Loucy (cell line): ENCODE results near the gene LRCH1.

ENCODE experiments used
- H2AFZ ChIP-seq: fragments of 200-600 bp; sonication (generic); 2 replicates; pipeline ENCODE4 v1.6.0; 2016; ENCODE audit warnings: antibody characterized with exemption, mild to moderate bottlenecking, low read length, moderate library complexity
- H3F3A ChIP-seq: fragments of 200-600 bp; 2 replicates; pipeline ENCODE4 v1.6.0; 2016; ENCODE audit warnings: antibody characterized with exemption, low read depth, mild to moderate bottlenecking
- H3K27me3 ChIP-seq: fragments of 200-600 bp; sonication (generic); 2 replicates; pipeline ENCODE4 v1.6.1; 2014; ENCODE audit warnings: low read length, mild to moderate bottlenecking; ENCODE audit not compliant: insufficient read depth, poor library complexity, severe bottlenecking
- H3K36me3 ChIP-seq: fragments of 200-600 bp; sonication (generic); 2 replicates; pipeline ENCODE4 v1.6.1; 2016; ENCODE audit warnings: low read length; ENCODE audit not compliant: insufficient read depth
- H3K4me1 ChIP-seq: fragments of 200-600 bp; sonication (generic); 2 replicates; pipeline ENCODE4 v1.5.1; 2014; ENCODE audit warnings: low read length, mild to moderate bottlenecking; ENCODE audit not compliant: insufficient read depth, poor library complexity, severe bottlenecking
- H3K4me2 ChIP-seq: fragments of 200-600 bp; sonication (generic); 2 replicates; pipeline ENCODE4 v1.6.0; 2014; ENCODE audit warnings: antibody characterized with exemption, low read length, low read depth, mild to moderate bottlenecking; ENCODE audit not compliant: poor library complexity, severe bottlenecking
- H3K4me3 ChIP-seq: fragments of 200-600 bp; sonication (generic); 2 replicates; pipeline ENCODE4 v1.5.1; 2014; ENCODE audit warnings: low read length, mild to moderate bottlenecking, mixed read lengths; ENCODE audit not compliant: poor library complexity, severe bottlenecking
- H3K79me2 ChIP-seq: fragments of 200-600 bp; sonication (generic); 2 replicates; pipeline ENCODE4 v1.6.1; 2014; ENCODE audit warnings: low read length; ENCODE audit not compliant: insufficient read depth
- H3K9ac ChIP-seq: fragments of 200-600 bp; sonication (generic); 2 replicates; pipeline ENCODE4 v1.6.0; 2014; ENCODE audit warnings: mild to moderate bottlenecking, low read depth, low read length, moderate library complexity; ENCODE audit not compliant: poor library complexity, severe bottlenecking
- H3K9me2 ChIP-seq: fragments of 200-600 bp; sonication (generic); replicated peaks from 2 replicates; pipeline ENCODE4 v1.6.1; 2016; ENCODE audit warnings: low read depth, low read length, mixed read lengths
- H3K9me3 ChIP-seq: fragments of 200-600 bp; sonication (generic); 2 replicates; pipeline ENCODE4 v1.6.1; 2014; ENCODE audit warnings: mild to moderate bottlenecking, antibody characterized with exemption, low read length, low read depth; ENCODE audit not compliant: insufficient read depth
- H4K20me1 ChIP-seq: fragments of 200-600 bp; sonication (generic); 2 replicates; pipeline ENCODE4 v1.6.0; 2014; ENCODE audit warnings: antibody characterized with exemption, low read length, mild to moderate bottlenecking; ENCODE audit not compliant: insufficient read depth, poor library complexity, severe bottlenecking
- CTCF ChIP-seq: fragments of 200-600 bp; sonication (generic); conservative IDR thresholded peaks from 2 replicates; pipeline ENCODE4 v1.5.1; 2014; ENCODE audit warnings: mild to moderate bottlenecking, antibody characterized with exemption, low read length
- EZH2phosphoT487 ChIP-seq: fragments of 200-600 bp; IDR thresholded peaks from 2 replicates; pipeline ENCODE4 v1.6.1; 2018; ENCODE audit warnings: antibody characterized with exemption, mild to moderate bottlenecking, moderate library complexity, borderline replicate concordance

LRCH1 gene

GRCh38 chr13:46604226-46604990, 51.4 kb downstream of the LRCH1 start:
- Histone ChIP-seq H3F3A (no peaks in the 10 kb centered on the region), H3K79me2 (peaks cover 97% of the 10 kb centered on the region), H3K4me1 (peaks cover 50% of the 10 kb centered on the region), H3K4me3 (no peak overlapping the region), H3K36me3 (no peaks in the 10 kb centered on the region), H3K9me3 (no peaks in the 10 kb centered on the region), H3K27me3 (no peaks in the 10 kb centered on the region), H3K4me2 (no peak overlapping the region), H4K20me1 (peaks cover 26% of the 10 kb centered on the region), H2AFZ (no peak overlapping the region), H3K9ac (no peak overlapping the region), H3K9me2 (no peaks in the 10 kb centered on the region)
- no peak for TF ChIP-seq EZH2phosphoT487
- TF ChIP-seq CTCF = no peak

GRCh38 chr13:46605076-46605824, 52.3 kb downstream of the LRCH1 start:
- Histone ChIP-seq H3K4me3 (no peak overlapping the region), H3F3A (no peaks in the 10 kb centered on the region), H3K4me1 (peaks cover 52% of the 10 kb centered on the region), H3K9ac (no peak overlapping the region), H3K4me2 (no peak overlapping the region), H3K27me3 (no peaks in the 10 kb centered on the region), H3K79me2 (peaks cover 96% of the 10 kb centered on the region), H3K9me2 (no peaks in the 10 kb centered on the region), H3K9me3 (no peaks in the 10 kb centered on the region), H4K20me1 (peaks cover 25% of the 10 kb centered on the region), H2AFZ (no peak overlapping the region), H3K36me3 (no peaks in the 10 kb centered on the region)
- TF ChIP-seq EZH2phosphoT487 (no peak), CTCF (no peak)

GRCh38 chr13:46605825-46606554, 53.0 kb downstream of the LRCH1 start:
- Histone ChIP-seq H3K9ac (no peak overlapping the region), H3K27me3 (no peaks in the 10 kb centered on the region), H3K36me3 (no peaks in the 10 kb centered on the region), H3K9me2 (no peaks in the 10 kb centered on the region), H3K4me3 (no peak overlapping the region), H3F3A (no peaks in the 10 kb centered on the region), H3K4me1 (peaks cover 46% of the 10 kb centered on the region), H3K9me3 (no peaks in the 10 kb centered on the region), H3K4me2 (no peak overlapping the region), H3K79me2 (peaks cover 95% of the 10 kb centered on the region), H2AFZ (no peak overlapping the region), H4K20me1 (peaks cover 29% of the 10 kb centered on the region)
- no peak for TF ChIP-seq EZH2phosphoT487
